Ovary (tissue), 9 donors: ENCODE data around the gene NAPB. TPM values are rescaled to one million over a fixed set of nuclear protein-coding genes. Genes with fewer than 3 reads are reported as not detected.

Experiments
- DNase-seq, 5 donors: peaks; one replicate each; pipeline ENCODE4 v3.0.0-alpha.2; 2019 to 2020
- H3K27ac ChIP-seq, 2 donors: fragments of 200-600 bp; one replicate each; pipeline versions ENCODE4 v1.5.1 to v1.8.0; 2019 to 2022
- H3K27me3 ChIP-seq: fragments of 200-600 bp; one replicate; pipeline ENCODE4 v1.8.0; 2022
- H3K36me3 ChIP-seq: fragments of 200-600 bp; sonication (generic); one replicate; pipeline ENCODE4 v1.5.1; 2019
- H3K4me1 ChIP-seq: one replicate; pipeline ENCODE4 v1.8.1; 2013; ENCODE audit warnings: mild to moderate bottlenecking, moderate library complexity; ENCODE audit not compliant: insufficient read depth
- H3K4me3 ChIP-seq: fragments of 200-600 bp; sonication (generic); one replicate; pipeline ENCODE4 v1.5.1; 2017
- H3K9me3 ChIP-seq, 2 donors: fragments of 200-600 bp in 1 of 2; sonication (generic) in 1 of 2; one replicate each; pipeline versions ENCODE4 v1.5.1 to v1.8.1; 2013 to 2019; ENCODE audit warnings: mild to moderate bottlenecking in 1 of 2, moderate library complexity in 1 of 2
- EP300 ChIP-seq: sonication (generic); formaldehyde crosslinking; IDR thresholded peaks from one replicate; pipeline ENCODE4 v1.6.1; 2017; ENCODE audit warnings: antibody characterized with exemption
- POLR2A ChIP-seq: fragments of 450-650 bp; IDR thresholded peaks from one replicate; pipeline ENCODE4 v1.6.1; 2017; ENCODE audit warnings: antibody characterized with exemption, mild to moderate bottlenecking, moderate library complexity
- WGBS, 3 donors: extraction: QIAGEN DNeasy Blood & Tissue Kit in 1 of 3; methylation state at CpG; one replicate each; pipeline versions ENCODE4 v1.1.5 to v1.1.7; 2013 to 2017; 5-methylcytosine and 5-hydroxymethylcytosine counted together
- intact Hi-C, 4 donors: fragments of 100-400 bp; cut with DNase I; formaldehyde crosslinking; loops; one replicate each; pipeline versions ENCODE4 v1.11.0 to v1.15.1; 2022 to 2023
- polyA plus RNA-seq, 2 donors: library from polyadenylated mRNA; stranded (reverse); fragments of 200-250 nt in 1 of 2; fragments of 350-450 nt in 1 of 2; fragmentation: Illumina TruSeq in 1 of 2; extraction: RNeasy Lipid Tissue Mini Kit (QIAGEN cat#74804) in 1 of 2; gene quantifications; one replicate each; pipeline ENCODE4 v1.2.3, GENCODE V29; 2013 to 2014
- total RNA-seq, 7 donors: library from RNA; depleted of rRNA in 2 of 7; stranded (reverse); fragments of >200 nt in 2 of 7; fragmentation: NEBNext Ultra II Directional in 3 of 7; extraction: Animal tissue kit (Norgen Biotek cat#: 25700) in 3 of 7; gene quantifications; one replicate each; pipeline versions ENCODE4 v1.1.0 to v1.2.4, GENCODE V29; 2016 to 2023
- TF ChIP-seq, protein P1 (sequence below), 3 donors: fragments of 450-650 bp in 2 of 3; fragments of 200-600 bp in 1 of 3; IDR thresholded peaks; one replicate each; pipeline versions ENCODE4 v1.5.1 to v1.8.0; 2016 to 2022; ENCODE audit warnings: antibody characterized with exemption in 3 of 3, mild to moderate bottlenecking in 1 of 3
- donor health status: DM: no; HTN: no; CAD: no; lungs with moderate emphysema.
- donor health status: DM: no; HTN: no; CAD: no.
- donor health status: Bipolar disorder and iron deficiency.
- donor health status: DM: yes; HTN: yes; CAD: no.
- donor health status: DM: no; HTN: no; CAD: no.
- donor health status: DM: yes; HTN: yes; CAD: no.

NAPB gene
- total and polyA plus RNA-seq, 9 donors: 9.3 to 17.9 (median 12.9) TPM

DNA sequence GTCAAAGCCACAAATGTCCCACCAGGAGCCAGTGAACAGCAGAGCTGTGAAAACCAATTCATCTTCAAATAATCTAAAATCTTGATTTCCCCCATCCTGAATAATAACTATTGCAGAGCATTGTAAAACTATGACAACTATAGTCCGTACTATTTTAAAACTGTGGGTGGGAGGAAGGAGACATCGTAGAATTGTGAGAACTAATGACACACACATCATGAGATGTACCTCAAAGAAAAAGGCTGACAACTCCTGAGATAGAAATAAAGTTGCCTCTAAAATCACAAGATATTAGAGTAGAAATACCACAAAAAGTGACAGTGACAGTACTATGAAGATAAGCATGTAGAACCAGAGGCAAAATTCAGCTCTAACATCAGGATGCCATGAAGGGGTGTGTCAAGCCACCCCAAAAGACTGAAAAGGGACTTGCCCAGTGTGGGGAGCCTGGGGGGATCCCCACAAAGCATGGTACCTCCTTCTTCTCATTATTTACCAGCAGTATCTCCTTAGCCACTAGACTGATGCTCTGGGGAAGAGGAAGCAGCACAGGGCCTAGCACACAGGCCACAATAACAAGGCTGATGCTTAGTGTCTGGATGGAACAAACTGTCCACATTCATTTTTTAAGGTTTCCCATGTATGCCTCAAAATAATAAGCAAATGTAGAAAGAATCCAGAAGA is 13.4 kb downstream of the NAPB start:
- H3K36me3 ChIP-seq: no peaks in the 10 kb centered on the region
- no peak for TF ChIP-seq EP300
- TF ChIP-seq POLR2A: no peak
- TF ChIP-seq, protein P1, sequence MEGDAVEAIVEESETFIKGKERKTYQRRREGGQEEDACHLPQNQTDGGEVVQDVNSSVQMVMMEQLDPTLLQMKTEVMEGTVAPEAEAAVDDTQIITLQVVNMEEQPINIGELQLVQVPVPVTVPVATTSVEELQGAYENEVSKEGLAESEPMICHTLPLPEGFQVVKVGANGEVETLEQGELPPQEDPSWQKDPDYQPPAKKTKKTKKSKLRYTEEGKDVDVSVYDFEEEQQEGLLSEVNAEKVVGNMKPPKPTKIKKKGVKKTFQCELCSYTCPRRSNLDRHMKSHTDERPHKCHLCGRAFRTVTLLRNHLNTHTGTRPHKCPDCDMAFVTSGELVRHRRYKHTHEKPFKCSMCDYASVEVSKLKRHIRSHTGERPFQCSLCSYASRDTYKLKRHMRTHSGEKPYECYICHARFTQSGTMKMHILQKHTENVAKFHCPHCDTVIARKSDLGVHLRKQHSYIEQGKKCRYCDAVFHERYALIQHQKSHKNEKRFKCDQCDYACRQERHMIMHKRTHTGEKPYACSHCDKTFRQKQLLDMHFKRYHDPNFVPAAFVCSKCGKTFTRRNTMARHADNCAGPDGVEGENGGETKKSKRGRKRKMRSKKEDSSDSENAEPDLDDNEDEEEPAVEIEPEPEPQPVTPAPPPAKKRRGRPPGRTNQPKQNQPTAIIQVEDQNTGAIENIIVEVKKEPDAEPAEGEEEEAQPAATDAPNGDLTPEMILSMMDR (IDR thresholded peaks at IDR 0.05): no peak
- peak overlapping the region in 1 of 2 donors; percentile 45 for H3K27ac ChIP-seq
- intact Hi-C loops: loop anchor here in 1 of 4 donors (5.0 kb wide), 1 partner anchor 46 kb away; the partner anchor contains the start of gene GZF1
- H3K27me3 ChIP-seq: no peaks in the 10 kb centered on the region
- H3K4me3 ChIP-seq: no peak overlapping the region
- no peak for DNase-seq
- H3K4me1 ChIP-seq: peaks cover 17% of the 10 kb centered on the region
- WGBS, 3 donors: 84 to 87% (median 87%) methylated on average over 2 of the region's 2 CpGs
- H3K9me3 ChIP-seq: no peaks in the 10 kb centered on the region

- no peak overlapping the region for H3K27ac ChIP-seq
- H3K36me3 ChIP-seq: no peaks in the 10 kb centered on the region
- H3K4me1 ChIP-seq: peaks cover 13% of the 10 kb centered on the region
- H3K4me3 ChIP-seq: no peak overlapping the region
- DNase-seq: no peak
- TF ChIP-seq, protein P1 (IDR thresholded peaks at IDR 0.05): no peak
- TF ChIP-seq EP300 (no peak), POLR2A (no peak)
- WGBS, 3 donors: 98% methylated on average over 1 of the region's 1 CpG
- intact Hi-C loops: loop anchor here in 1 of 4 donors (5.0 kb wide), 1 partner anchor 45 kb away; the partner anchor contains the start of gene GZF1
- H3K27me3 ChIP-seq: no peaks in the 10 kb centered on the region
- no peaks in the 10 kb centered on the region for H3K9me3 ChIP-seq
These were observed 14.4 kb downstream of the NAPB start for GRCh38 chr20:23406880-23407279.

DNA sequence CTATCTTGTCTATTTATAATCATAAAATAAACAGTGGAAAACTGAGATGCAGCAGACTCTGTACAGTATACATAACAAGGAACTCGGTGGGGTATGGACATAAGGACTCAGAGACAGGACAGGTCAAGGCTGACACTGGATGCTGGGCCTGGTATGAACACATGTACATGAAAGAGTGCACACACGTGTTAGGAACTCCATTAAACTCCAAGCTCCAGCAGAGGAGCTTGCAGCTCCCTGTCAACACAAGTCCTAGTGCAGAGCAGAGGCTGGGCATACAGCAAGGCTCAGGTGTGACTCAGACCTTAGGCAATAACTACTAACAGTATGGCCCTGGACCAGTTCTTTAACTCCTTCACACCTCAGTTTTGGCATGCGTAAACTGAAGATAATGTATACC is 17.1 kb downstream of the NAPB start:
- no peaks in the 10 kb centered on the region for H3K36me3 ChIP-seq
- no peak overlapping the region for H3K27ac ChIP-seq
- H3K9me3 ChIP-seq: no peaks in the 10 kb centered on the region
- H3K4me1 ChIP-seq: peaks cover 18% of the 10 kb centered on the region
- no peaks in the 10 kb centered on the region for H3K27me3 ChIP-seq
- TF ChIP-seq POLR2A (no peak), EP300 (no peak)
- TF ChIP-seq, protein P1 (IDR thresholded peaks at IDR 0.05): no peak
- no peak for DNase-seq
- 39 to 61% (median 44%) methylated on average over 3 of the region's 3 CpGs for WGBS, 3 donors
- intact Hi-C loops: no loop called here
- H3K4me3 ChIP-seq: no peak overlapping the region

DNA sequence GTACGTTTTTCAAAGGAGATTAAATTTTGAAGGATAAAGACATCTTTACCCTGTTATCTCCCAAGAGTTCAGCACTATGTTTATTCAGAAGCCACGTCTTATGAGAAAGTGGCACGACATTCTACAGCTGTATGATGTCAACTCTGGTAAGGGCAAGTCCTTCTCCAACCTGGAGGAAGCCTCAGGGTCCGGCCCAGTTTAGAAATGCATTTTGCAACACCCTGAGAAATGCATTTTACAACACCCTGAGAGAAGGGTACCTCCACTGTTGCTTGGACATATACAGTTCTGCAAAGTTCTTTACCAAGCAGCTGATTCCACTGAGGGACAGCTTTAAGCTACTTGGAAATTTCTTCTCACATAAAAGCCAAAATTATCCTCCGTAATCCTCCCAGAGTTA is 17.5 kb downstream of the NAPB start:
- Histone ChIP-seq H3K4me1 (peaks cover 18% of the 10 kb centered on the region), H3K27ac (no peak overlapping the region), H3K27me3 (no peaks in the 10 kb centered on the region), H3K4me3 (no peak overlapping the region), H3K9me3 (no peaks in the 10 kb centered on the region), H3K36me3 (no peaks in the 10 kb centered on the region)
- intact Hi-C loops: no loop called here
- TF ChIP-seq, protein P1 (IDR thresholded peaks at IDR 0.05): no peak
- no peak for TF ChIP-seq EP300
- no peak for TF ChIP-seq POLR2A
- DNase-seq: no peak
- WGBS, 3 donors: 36 to 56% (median 46%) methylated on average over 5 of the region's 5 CpGs
